ENCODE data around the gene NFIA. TPM values are rescaled to one million over a fixed set of nuclear protein-coding genes. Genes with fewer than 3 reads are reported as not detected.

NFIA gene
- total and polyA plus RNA-seq, 9 of the 15 experiments (the other 6 are each of a cell fraction or from before 2014, with no cell fraction given): 5.3 to 24.9 (median 9.8) TPM

DNA sequence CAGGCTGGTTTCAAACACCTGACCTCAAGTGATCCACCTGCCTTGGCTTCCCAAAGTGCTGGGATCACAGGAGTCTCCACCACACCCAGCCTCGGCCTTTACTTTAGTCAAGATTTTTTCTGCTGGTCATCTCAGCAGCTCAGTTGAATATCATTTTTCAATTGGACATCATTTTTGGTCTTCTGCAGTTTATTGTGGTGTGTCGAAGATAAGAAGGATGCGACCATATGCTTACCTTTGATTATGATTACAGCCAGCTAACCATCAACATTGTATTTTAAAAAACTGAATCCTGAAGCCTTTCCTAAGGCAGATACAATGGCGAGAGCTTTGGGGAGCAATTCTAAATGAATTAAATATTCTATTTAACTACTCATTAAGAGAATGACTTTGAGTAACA is 12.3 kb upstream of the NFIA start (continued):
- TF ChIP-seq RREB1 (CRISPR knock-in tag; IDR thresholded peaks at IDR 0.05) (no peak), PTBP1 (IDR thresholded peaks at IDR 0.05; ENCODE audit: low read depth, low read length) (no peak), OTX1 (CRISPR knock-in tag; IDR thresholded peaks at IDR 0.05) (no peak), U2AF2 (optimal IDR thresholded peaks at IDR 0.05; ENCODE audit: low read depth, low read length) (no peak), TAF1 (IDR thresholded peaks at IDR 0.05; ENCODE audit: control insufficient read depth, extremely low read depth, insufficient read depth, low read length, severe bottlenecking) (no peak), CC2D1A (IDR thresholded peaks at IDR 0.05) (no peak), PCBP2 (IDR thresholded peaks at IDR 0.05; ENCODE audit: low read depth, low read length, poor library complexity, severe bottlenecking) (no peak), ZNF121 (CRISPR knock-in tag; conservative IDR thresholded peaks at IDR 0.05) (no peak), SNAPC5 (CRISPR knock-in tag; IDR thresholded peaks at IDR 0.05) (no peak), ELF1 (tag; IDR thresholded peaks at IDR 0.05) (no peak), RBM22 (IDR thresholded peaks at IDR 0.05; ENCODE audit: low read depth, low read length, poor library complexity, severe bottlenecking) (no peak), CBX1 (IDR thresholded peaks at IDR 0.05; ENCODE audit: low read depth) (no peak), POLR3G (IDR thresholded peaks at IDR 0.05; ENCODE audit: extremely low read depth, insufficient read length, insufficient replicate concordance) (no peak), ZNF444 (CRISPR knock-in tag; IDR thresholded peaks at IDR 0.05) (no peak), RBM39 (optimal IDR thresholded peaks at IDR 0.05; ENCODE audit: low read depth, low read length) (no peak), ZNF232 (CRISPR knock-in tag; IDR thresholded peaks at IDR 0.05) (no peak), GABPA (tag; conservative IDR thresholded peaks at IDR 0.05; ENCODE audit: low read depth) (no peak), RBM17 (IDR thresholded peaks at IDR 0.05; ENCODE audit: borderline replicate concordance, low read depth, low read length) (no peak), THRA (IDR thresholded peaks at IDR 0.05) (no peak), KAT2B (IDR thresholded peaks at IDR 0.05; ENCODE audit: low read depth, low read length) (no peak)
